Upper lobe of right lung (tissue), 1 donor: ENCODE data around the gene CEP112. TPM values are rescaled to one million over a fixed set of nuclear protein-coding genes. Genes with fewer than 3 reads are reported as not detected.
A peak's percentile ranks its signal among the peaks of the same experiment; 100 is the strongest.

Experiments
- ATAC-seq: fragments of 200-7000 bp; cut with Tn5 transposase; one replicate; pipeline ENCODE4 v1.9.1; 2020; ENCODE audit warnings: mild to moderate bottlenecking, moderate library complexity
- DNase-seq: peaks from one replicate; pipeline ENCODE4 v3.0.0-alpha.2; 2020
- H3K27ac ChIP-seq: fragments of 200-600 bp; one replicate; pipeline ENCODE4 v1.8.0; 2022
- H3K27me3 ChIP-seq: fragments of 200-600 bp; one replicate; pipeline ENCODE4 v1.8.0; 2022; ENCODE audit warnings: mild to moderate bottlenecking
- H3K36me3 ChIP-seq: fragments of 200-600 bp; one replicate; pipeline ENCODE4 v1.8.0; 2022
- H3K4me1 ChIP-seq: fragments of 200-600 bp; one replicate; pipeline ENCODE4 v1.8.0; 2022
- H3K4me3 ChIP-seq: fragments of 200-600 bp; one replicate; pipeline ENCODE4 v1.8.0; 2022; ENCODE audit warnings: mild to moderate bottlenecking
- H3K9me3 ChIP-seq: fragments of 200-600 bp; one replicate; pipeline ENCODE4 v1.8.0; 2022
- intact Hi-C: fragments of 100-400 bp; cut with DNase I; formaldehyde crosslinking; loops from one replicate; pipeline ENCODE4 v1.11.0; 2022
- total RNA-seq: library from RNA; stranded (reverse); fragmentation: NEBNext Ultra II Directional; extraction: Animal tissue kit (Norgen Biotek cat#: 25700); gene quantifications from one replicate; pipeline ENCODE4 v1.2.1, GENCODE V29; 2021
- TF ChIP-seq, protein P1 (sequence below): fragments of 200-600 bp; IDR thresholded peaks from one replicate; pipeline ENCODE4 v1.8.0; 2022; ENCODE audit warnings: antibody characterized with exemption
- donor health status: DM: no; HTN: yes; CAD: no; lungs with severe emphysema.

CEP112 gene
- total RNA-seq, 1 donor from 2014 or later, result 32.9 TPM

DNA sequence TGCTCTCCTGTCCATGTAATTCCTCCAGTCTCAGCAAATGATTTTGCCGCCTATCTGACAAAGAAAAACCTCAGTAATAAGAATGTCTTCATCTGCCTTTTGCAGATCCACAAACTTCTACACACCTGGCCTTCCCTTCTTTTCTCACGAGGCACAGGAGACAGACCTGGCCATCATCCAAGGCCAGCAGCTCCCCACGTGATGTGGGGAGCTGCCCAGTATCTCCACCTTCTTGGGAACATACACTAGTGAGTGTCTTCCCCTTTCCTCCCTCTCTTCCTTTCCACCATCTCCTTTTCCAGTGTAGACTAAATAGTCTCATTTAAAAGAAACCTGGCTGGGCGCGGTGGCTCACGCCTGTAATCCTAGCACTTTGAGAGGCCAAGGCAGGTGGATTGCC lies 274.4 kb downstream of the CEP112 start:
- H3K36me3 ChIP-seq, result no peaks in the 10 kb centered on the region
- H3K27me3 ChIP-seq, result no peaks in the 10 kb centered on the region
- TF ChIP-seq, protein P1, sequence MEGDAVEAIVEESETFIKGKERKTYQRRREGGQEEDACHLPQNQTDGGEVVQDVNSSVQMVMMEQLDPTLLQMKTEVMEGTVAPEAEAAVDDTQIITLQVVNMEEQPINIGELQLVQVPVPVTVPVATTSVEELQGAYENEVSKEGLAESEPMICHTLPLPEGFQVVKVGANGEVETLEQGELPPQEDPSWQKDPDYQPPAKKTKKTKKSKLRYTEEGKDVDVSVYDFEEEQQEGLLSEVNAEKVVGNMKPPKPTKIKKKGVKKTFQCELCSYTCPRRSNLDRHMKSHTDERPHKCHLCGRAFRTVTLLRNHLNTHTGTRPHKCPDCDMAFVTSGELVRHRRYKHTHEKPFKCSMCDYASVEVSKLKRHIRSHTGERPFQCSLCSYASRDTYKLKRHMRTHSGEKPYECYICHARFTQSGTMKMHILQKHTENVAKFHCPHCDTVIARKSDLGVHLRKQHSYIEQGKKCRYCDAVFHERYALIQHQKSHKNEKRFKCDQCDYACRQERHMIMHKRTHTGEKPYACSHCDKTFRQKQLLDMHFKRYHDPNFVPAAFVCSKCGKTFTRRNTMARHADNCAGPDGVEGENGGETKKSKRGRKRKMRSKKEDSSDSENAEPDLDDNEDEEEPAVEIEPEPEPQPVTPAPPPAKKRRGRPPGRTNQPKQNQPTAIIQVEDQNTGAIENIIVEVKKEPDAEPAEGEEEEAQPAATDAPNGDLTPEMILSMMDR, result no peak
- DNase-seq (no peak), ATAC-seq (no peak)
- no peak overlapping the region for H3K27ac ChIP-seq
- no peaks in the 10 kb centered on the region for H3K9me3 ChIP-seq
- intact Hi-C loops, result no loop called here
- H3K4me3 ChIP-seq, result no peak overlapping the region
- H3K4me1 ChIP-seq, result peaks cover 3% of the 10 kb centered on the region

DNA sequence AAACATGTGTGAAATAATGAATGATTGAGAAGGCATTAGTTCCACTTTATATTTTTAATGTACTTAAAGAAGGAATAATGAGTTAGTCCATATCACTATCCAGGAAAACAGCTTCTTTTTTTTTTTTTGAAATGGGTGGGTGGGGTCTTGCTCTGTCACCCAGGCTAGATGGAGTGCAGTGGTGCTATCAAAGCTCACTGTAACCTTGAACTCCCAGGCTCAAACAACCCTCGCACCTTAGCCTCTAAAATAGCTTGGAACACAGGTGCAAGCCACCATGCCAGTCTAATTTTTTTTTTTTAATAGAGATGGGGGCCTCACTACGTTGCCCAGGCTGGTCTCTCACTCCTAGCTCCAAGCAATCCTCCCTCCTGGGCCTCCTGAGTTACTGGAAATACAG lies 275.5 kb downstream of the CEP112 start:
- Histone ChIP-seq H3K4me3 (no peak overlapping the region), H3K9me3 (no peaks in the 10 kb centered on the region), H3K4me1 (peaks cover 3% of the 10 kb centered on the region), H3K27ac (no peak overlapping the region), H3K36me3 (no peaks in the 10 kb centered on the region), H3K27me3 (no peaks in the 10 kb centered on the region)
- ATAC-seq (no peak), DNase-seq (no peak)
- TF ChIP-seq, protein P1, result no peak
- intact Hi-C loops, result no loop called here

DNA sequence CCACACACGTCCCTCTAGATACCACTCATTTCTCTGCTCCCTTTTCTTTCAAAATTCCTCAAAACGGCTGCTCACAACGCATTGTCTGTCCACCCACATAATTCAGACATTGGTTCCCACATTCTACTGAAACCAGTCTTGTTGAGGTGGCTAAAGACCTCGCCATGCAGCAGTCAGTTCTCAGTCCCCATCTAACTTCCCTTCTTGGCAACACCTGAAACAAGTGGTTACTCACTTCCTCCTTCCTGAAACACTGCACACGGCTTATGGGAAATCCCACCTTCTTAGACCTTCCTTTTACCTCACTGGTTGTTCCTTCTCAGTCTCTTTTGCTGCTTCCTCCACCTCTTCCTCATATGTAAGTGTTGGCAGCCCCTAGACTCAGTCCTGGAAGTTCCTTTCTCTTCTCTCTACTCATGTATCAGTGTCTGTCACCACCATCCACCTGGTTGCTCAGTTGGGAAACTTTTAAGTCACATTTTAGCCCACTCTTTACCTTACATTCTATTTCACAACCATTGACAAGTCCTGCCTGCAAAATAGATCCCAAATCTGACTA lies 277.1 kb downstream of the CEP112 start:
- intact Hi-C loops, result no loop called here
- ATAC-seq, result peak; percentile 31
- TF ChIP-seq, protein P1, result no peak

DNA sequence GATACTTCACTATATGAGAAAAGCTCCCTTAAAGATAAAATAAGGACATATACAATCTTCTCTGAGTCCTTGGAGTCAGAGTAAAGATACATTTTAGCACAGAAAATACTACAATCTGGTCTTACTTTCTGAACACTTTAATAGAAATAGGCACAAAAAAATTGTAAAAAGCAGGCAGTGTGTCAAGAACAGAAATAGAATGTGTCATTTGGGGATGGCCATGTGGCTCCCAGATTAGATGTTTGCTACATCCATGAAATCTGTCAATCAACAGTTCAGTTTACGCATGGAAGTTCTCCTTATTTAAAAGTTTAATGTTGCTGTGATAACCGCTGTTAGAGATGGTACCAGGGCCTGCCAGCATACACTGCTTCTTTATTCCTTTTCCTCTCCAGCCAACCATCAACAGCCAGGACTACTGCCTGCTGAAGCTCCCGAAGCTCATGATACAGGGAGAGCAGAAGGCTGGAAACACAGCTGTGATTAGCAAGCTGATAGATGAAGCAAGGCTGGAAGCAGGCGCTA lies 278.5 kb downstream of the CEP112 start:
- TF ChIP-seq, protein P1, result no peak
- Histone ChIP-seq H3K4me3 (no peak overlapping the region), H3K9me3 (no peaks in the 10 kb centered on the region), H3K27me3 (no peaks in the 10 kb centered on the region), H3K36me3 (no peaks in the 10 kb centered on the region), H3K4me1 (no peaks in the 10 kb centered on the region), H3K27ac (no peak overlapping the region)
- intact Hi-C loops, result no loop called here
- ATAC-seq (no peak), DNase-seq (no peak)

More for the DNA sequence above, 277.1 kb downstream of the CEP112 start:
- Histone ChIP-seq H3K9me3 (no peaks in the 10 kb centered on the region), H3K4me1 (peaks cover 3% of the 10 kb centered on the region), H3K27ac (no peak overlapping the region), H3K36me3 (no peaks in the 10 kb centered on the region), H3K4me3 (no peak overlapping the region), H3K27me3 (no peaks in the 10 kb centered on the region)
- DNase-seq, result no peak

DNA sequence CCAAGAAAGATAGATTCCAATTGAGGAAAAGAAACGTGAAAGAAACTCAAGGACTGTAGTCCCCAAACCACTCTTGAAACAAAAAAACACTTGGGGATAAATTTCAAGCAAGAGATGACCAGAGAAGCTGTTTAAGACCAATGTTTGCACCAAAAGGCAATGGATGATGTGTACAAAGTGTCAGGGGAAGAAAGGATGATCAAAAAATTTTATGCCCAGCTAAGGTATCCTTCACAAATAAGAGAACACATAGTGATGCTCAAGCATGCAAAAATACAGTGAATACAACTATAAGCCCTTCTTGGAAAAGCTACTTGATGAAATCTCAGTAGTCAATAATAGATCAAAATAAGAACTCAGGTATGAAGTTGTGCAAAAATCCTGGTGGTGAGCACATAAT lies 281.1 kb downstream of the CEP112 start:
- H3K9me3 ChIP-seq, result no peaks in the 10 kb centered on the region
- no peak for DNase-seq
- H3K4me1 ChIP-seq, result no peaks in the 10 kb centered on the region
- no peaks in the 10 kb centered on the region for H3K27me3 ChIP-seq
- no peak overlapping the region for H3K27ac ChIP-seq
- intact Hi-C loops, result no loop called here
- ATAC-seq, result no peak
- TF ChIP-seq, protein P1, result no peak
- no peaks in the 10 kb centered on the region for H3K36me3 ChIP-seq
- H3K4me3 ChIP-seq, result no peak overlapping the region
